ENCODE results near the gene ARFGEF2.

DNA sequence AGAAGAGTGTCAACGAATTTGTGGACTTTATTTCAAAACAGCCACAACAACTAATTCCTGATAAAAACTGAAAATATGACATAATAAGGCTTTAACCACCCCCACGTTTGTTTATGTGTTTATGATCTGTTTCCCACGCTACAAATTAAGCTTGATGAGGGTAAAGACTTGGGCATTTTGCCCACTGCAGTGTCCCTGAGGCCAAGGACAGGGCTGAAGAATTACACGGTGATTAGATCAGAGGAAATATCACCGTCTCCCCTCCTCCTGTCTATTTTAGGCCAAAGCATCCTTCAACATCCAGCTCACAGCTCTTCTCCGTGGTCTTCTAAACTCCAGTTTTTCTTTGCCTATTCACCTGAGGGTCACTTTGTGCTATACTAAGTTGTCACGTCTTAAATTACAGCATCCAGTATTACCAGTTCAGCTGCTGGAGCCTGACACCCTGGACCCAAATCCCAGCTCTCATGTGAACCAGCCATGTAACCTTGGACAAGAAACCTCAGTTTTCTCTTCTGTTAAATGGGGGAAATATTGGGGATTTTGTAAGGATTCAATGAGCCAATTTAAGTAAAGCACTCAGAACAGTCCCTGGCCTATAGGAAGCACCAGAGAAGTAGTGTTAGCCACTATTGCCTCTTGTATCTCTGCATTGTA, 15.2 kb upstream of the ARFGEF2 start:
- no peak for TF ChIP-seq CTCF (IDR thresholded peaks at IDR 0.05; ENCODE audit: low read depth, low read length, poor library complexity, severe bottlenecking)
- no peak for TF ChIP-seq EZH2phosphoT487 (IDR thresholded peaks at IDR 0.05; ENCODE audit: borderline replicate concordance, low read length)
